Panc1 (cell line): Measurements from ENCODE around the gene HTR3B. TPM values are rescaled to one million over a fixed set of nuclear protein-coding genes. Genes with fewer than 3 reads are reported as not detected.

Experiments used
- total RNA-seq: library from RNA; stranded (reverse); gene quantifications from one replicate; pipeline ENCODE4 v1.2.1, GENCODE V29; 2021; ENCODE audit not compliant: unreplicated experiment

The HTR3B gene
- total RNA-seq, 1 experiment from 2014 or later, result not detected

Other genes starting within 250 kb of the HTR3B start
- gene TMPRSS5, start 198.5 kb upstream of the HTR3B start, total RNA-seq, result 0.85 TPM
- 31.5 TPM for gene ZW10, start 131.1 kb upstream of the HTR3B start, total RNA-seq
- gene CLDN25, start 125.0 kb upstream of the HTR3B start, total RNA-seq, result not detected
- 52.3 TPM for gene USP28, start 29.2 kb upstream of the HTR3B start, total RNA-seq
- gene HTR3A, start 70.3 kb downstream of the HTR3B start, total RNA-seq, result 0.21 TPM
- 0.21 TPM for gene ZBTB16, start 154.9 kb downstream of the HTR3B start, total RNA-seq